ENCODE results near the gene CRYGN.

CRYGN gene

GRCh38 chr7:151405056-151405455 is 34.9 kb downstream of the CRYGN start:
- no peak for DNase-seq

GRCh38 chr7:151404216-151405011 is 35.5 kb downstream of the CRYGN start:
- no peak for DNase-seq

- DNase-seq: no peak
Measured at GRCh38 chr7:151403764-151404163, 36.2 kb downstream of the CRYGN start.

GRCh38 chr7:151402029-151402835 is 37.7 kb downstream of the CRYGN start:
- DNase-seq: no peak

GRCh38 chr7:151400626-151401315 is 39.2 kb downstream of the CRYGN start:
- DNase-seq: no peak

- no peak for DNase-seq
Measured at GRCh38 chr7:151399906-151400305, 40.0 kb downstream of the CRYGN start.

GRCh38 chr7:151399305-151399601 is 40.7 kb downstream of the CRYGN start:
- no peak for DNase-seq

GRCh38 chr7:151398446-151399304 is 41.3 kb downstream of the CRYGN start:
- DNase-seq: no peak

GRCh38 chr7:151397026-151397425 is 42.9 kb downstream of the CRYGN start:
- DNase-seq: no peak

- DNase-seq: no peak
Measured at GRCh38 chr7:151396328-151396970, 43.5 kb downstream of the CRYGN start.

GRCh38 chr7:151395036-151395367 is 44.9 kb downstream of the CRYGN start:
- DNase-seq: no peak

- no peak for DNase-seq
Measured at GRCh38 chr7:151394076-151395035, 45.6 kb downstream of the CRYGN start.

GRCh38 chr7:151393031-151393977 is 46.6 kb downstream of the CRYGN start:
- no peak for DNase-seq

- no peak for DNase-seq
Measured at GRCh38 chr7:151392426-151392825, 47.5 kb downstream of the CRYGN start.

- no peak for DNase-seq
Measured at GRCh38 chr7:151392002-151392401, 47.9 kb downstream of the CRYGN start.

- DNase-seq: no peak
Measured at GRCh38 chr7:151391358-151391730, 48.6 kb downstream of the CRYGN start.

GRCh38 chr7:151390598-151391357 is 49.2 kb downstream of the CRYGN start:
- no peak for DNase-seq

GRCh38 chr7:151389768-151390597 is 50.0 kb downstream of the CRYGN start:
- no peak for DNase-seq

Measured in stimulated activated CD4-positive, alpha-beta T cell treated with anti-CD3 and anti-CD28 coated beads, Interleukin-1b, Interleukin-23, amount 100 ng/mL, for 48 hours (primary cell).